HG03025 (cell line): ENCODE data around the gene SLC25A6.
A peak's percentile ranks its signal among the peaks of the same experiment; 100 is the strongest.
"Not testable (repeated sequence)": the region's sequence is repeated elsewhere in the genome, so short reads cannot be mapped to it uniquely, and the experiment has no call there.

Experiments
- ATAC-seq: cut with Tn5 transposase; IDR thresholded peaks from one replicate; pipeline ENCODE4 v1.9.1; 2021; ENCODE audit warnings: mild to moderate bottlenecking, moderate library complexity; ENCODE audit not compliant: unreplicated experiment, low FRiP score

Gene SLC25A6

DNA sequence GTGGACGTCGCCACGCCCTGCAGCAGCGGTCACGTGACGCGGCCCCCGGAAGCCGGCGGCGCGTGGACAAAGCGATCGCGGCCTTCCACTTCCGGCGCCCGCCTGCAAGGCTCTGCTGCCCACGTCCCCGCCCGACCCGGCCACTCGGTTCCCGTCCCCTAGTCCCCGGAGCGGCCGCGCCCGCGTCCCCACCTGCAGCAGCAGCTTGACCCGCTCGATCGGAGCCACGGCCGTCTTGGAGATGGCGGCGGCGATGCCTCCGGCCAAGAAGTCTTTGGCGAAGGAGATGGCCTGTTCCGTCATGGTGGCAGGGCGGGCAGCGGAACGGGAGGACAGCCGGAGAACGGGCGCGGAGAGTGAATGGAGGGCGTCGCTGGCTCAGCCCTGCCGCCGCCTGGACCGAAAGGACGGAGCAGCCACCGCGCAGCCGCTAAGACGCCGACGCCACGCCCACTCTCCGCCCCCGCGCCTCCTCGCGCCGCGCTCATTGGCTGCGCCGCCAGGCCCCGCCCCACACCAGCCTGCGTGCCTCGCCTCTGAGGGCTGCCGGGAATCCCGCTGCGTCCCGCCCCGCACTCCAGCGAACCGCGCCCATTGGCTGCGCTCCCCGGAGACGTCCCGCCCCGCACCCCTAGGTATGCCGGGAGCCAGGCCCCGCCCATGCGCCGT is at the start of gene SLC25A6:
Gene SLC25A6, minus strand, starts transcription at position 407 of the 669 bp plus-strand sequence. Its CDS starts 104 bp downstream, at position 303.
- peak; percentile 86 for ATAC-seq

DNA sequence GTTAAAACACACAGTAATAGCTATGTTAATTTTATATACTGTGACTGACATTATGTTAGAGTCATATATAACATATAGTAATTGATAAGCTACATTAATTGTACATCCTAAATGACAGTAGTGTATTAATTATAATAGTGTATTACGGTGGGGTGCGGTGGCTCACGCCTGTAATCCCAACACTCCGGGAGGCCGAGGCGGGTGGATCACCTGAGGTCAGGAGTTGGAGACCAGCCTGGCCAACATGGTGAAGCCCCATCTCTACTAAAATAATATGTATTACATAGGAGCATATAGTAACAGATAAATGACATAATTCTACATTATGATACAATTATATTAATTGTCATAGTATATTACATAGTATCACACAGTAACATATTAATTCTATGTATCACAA is 48.6 kb upstream of the SLC25A6 start:
- no peak for ATAC-seq

DNA sequence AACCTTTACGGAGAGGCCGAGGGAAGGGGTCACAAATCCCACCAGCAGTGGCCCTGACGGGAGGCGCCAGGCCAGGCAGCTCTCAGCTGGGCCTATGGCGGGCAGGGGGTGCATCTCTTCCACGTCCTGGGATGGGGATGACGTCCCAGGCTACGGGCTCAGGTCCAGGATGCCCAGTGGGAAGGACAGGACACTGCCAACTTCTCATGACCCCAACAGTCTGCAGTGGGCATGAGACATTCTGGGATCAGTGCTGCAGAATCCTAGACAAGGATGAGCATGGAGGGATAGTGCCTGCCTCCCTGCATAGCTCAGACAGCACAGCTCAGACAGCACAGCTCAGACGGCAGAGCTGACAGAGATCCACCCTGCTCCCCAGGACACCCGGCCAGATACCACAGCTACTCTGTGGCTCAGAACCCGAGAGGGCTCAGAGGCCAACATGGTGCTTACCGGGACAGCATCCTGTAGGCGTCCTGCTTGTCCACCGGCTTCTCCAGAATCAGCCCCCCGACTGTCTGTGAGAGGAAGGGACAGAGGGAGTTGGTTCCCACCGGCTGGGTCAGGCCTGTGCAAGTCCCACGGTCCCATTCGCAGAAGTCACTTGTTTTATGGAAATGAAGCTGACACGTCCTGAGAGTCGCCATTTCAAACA is 43.5 kb upstream of the SLC25A6 start:
- no peak for ATAC-seq

DNA sequence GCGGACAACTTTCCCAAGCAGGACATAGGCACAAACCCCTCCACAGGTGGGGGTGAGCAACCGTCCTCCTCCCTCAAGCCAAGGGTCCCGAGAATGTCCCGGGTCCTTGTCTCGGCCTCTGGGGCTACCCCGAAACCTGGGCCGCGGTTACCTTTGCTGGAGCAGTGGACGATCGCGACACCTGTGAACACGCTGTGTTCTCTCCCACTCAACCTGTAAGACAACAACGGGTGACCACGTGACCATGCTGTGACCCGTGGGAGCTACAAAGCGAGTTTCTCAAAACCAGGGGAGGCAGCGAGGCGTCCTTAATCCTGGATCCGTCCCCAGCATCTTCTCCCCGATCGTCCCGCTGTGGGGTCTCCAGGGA is 42.9 kb upstream of the SLC25A6 start:
- ATAC-seq: no peak

DNA sequence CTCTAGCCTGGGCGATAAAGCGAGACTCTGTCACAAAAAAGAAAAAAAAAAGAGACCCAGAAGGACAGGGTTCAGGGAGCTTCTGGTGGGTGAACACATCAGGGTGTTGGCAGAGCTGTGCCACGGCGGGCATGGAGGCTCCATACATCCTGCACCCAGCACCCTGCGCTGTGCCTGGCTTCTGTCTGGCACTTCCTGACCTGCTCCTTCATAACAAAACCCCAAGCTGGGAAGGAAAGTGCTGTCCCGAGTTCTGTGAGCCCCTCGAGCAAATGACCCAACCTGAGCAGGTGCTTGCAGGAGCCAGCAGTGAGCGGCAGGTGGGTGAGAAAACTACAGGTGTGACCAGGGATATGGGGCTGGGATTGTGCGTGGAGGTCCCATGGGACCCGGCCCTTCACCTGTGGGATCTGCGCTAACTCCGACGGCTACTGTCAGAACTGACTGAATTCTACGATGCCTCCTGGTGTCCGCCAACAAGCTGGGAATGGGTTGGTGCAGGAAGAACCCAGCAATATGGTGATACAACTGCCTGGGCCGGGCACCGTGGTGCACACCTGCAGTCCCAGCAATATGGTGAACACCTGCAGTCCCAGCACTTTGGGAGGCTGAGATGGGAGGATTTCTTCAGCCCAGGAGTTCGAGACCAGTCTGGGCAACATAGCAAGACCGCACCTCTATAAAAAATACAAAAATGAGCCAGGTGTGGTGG is 41.9 kb upstream of the SLC25A6 start:
- no peak for ATAC-seq

DNA sequence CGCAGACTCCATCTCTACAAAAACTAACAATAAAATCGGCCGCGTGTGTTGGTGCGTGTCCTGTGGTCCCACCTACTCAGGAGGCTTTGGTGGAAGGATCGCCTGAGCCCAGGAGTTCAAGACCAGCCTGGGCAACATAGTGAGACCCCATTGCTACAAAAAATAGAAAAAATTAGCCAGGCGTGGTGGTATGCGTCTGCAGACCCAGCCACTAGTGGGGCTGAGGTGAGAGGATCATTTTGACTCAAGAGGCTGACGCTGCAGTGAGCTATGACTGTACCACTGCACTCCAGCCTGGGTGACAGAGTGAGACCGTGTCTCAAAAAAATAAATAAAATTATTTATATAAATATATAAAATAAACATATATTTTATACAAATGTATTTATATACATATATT is 38.5 kb upstream of the SLC25A6 start:
- ATAC-seq: no peak

DNA sequence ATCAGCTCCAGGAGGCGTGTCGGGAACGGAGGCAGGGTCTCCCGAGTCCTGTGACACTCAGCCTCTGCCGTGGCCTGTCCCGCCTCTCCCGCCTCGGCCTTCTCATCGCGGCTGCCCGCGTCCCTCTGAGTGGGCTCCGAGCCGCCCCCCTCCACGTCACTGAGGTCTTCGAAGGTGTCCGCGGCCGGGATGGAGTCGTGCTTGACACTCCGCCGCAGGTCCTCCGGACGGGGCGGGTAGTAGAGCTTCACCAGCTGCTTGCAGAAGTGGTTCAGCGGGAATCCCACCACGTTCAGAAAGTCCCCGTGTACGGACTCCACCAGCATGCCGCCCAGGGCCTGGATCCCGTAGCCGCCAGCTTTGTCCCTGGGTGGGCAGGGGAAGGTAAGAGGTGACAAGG is 35.8 kb upstream of the SLC25A6 start:
- no peak for ATAC-seq

DNA sequence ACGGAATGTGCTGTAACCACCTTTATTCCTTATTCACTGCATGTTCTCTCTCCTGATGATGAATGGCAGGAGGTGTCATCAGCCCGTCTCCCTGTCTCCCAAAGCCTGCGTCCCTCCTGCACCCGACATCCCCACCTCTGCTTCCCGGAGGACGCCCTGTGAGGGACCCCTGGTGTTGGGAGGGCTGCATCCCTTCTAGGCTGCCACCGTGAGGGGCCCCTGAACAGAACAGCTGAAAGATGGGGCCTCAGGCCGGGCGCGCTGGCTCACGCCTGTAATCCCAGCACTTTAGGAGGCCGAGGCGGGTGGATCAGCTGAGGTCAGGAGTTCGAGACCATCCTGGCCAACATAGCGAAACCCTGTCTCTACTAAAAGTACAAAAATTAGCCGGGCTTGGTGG is 34.4 kb upstream of the SLC25A6 start:
- not testable (repeated sequence) for ATAC-seq

DNA sequence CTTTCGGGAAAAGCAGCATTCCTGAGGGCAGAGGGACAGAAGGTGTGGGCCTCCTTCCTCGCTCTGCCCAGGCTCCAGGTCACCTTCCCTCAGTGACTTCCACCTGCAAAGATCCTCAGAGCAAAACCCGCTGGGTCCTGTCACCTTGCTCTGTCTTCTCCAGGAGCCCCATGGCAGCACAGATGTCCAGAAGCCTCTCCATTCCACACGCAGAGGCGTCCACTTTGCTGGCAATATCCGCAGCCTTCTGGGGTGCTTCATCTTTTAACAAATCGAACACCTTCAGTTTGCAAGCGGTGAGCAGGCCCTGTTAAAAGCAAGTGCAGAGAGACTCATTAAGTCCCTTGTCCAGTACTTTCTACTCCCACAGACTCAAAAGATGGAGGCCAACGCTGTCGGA is 33.5 kb upstream of the SLC25A6 start:
- no peak for ATAC-seq

DNA sequence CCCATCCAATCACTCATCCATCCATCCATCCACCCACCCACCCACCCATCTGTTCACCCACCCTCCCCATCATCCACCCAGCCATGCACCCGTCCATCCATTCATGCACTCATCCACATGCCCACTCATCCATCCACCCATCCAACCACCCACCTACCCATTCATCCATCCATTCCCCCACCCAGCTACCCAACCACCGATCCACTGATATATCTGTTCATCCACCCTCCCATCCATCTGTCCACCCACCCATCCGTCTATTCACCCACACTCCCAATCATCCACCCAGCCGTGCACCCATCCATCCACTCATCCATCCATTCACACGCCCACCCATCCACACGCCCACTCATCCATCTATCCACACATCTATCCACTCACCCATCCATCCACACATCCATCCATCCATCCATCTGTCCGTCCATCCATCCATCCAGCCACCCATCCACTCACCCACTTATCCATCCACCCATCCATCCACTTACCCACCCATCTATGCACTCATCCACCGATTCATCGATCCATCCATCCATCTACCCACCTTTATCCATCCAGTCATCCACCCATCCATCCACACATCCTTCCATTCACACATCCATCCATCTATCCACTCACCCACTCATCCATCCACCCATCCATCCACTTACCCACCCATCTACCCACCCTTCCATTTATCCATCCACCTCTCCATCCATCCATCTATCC is 32.4 kb upstream of the SLC25A6 start:
- no peak for ATAC-seq

DNA sequence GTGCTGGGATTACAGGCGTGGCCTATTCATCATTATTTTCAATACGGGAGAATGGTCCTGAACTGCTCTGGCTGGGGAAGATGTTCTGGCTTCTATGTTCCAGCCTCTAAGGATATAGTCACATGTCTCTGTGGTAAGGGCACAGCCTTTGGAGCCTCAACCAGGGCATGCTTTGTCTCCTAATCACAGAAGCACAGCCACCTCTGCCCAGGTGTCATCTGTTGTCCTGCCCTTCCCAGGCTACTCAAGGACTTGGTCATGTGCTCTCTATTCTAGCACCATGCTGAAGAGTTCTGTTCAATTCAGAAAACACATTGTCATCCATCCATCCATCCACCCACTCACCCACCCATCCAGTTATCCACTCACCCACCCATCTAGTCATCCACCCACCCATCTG is 31.3 kb upstream of the SLC25A6 start:
- no peak for ATAC-seq

DNA sequence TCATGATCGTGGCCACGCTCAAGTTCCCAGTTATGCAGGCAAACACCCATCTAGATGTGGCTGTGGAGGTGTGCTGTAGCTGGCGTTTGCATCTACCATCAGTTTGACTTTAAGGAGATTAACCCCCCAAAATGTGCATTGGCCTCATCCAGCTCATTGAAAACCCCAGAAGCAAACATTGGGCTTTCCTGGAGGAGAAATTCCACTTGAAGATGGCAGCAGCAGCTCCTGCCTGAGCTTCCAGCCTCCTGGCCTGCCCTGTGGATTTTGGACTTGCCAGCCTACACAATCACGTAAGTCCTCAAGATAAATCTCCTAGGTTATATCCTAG is 30.2 kb upstream of the SLC25A6 start:
- no peak for ATAC-seq

DNA sequence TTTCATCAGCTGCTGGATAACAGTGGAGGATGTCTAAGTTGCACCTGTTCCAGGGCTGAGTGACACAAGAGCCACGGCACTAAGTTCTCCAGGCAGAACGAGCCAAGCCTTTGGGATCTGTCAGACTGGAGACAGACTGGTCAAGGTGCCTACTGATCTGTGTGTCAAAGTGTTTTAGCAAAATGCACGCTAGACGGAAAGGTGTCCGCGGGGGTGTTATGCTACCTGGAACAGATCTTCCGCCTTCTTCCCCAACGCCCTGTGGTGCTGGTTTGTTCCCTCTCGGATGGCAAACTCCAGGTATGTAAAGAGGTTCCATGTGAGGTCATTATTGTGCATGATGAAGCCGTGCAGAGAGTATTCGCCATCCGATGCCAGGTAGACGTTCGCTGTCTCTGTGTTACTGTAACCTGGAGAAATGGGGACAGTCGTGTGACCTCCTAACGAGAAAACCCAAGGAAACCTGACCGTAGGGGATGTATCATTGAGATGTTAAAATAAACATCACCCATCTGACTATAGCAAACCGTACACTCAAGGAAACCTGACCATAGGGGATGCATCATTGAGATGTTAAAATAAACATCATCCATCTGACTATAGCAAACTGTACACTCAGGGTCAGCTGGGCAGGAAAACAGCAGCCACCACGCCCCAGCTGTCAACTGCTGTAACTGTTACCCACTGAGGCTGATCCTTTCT is 29.7 kb upstream of the SLC25A6 start:
- no peak for ATAC-seq

DNA sequence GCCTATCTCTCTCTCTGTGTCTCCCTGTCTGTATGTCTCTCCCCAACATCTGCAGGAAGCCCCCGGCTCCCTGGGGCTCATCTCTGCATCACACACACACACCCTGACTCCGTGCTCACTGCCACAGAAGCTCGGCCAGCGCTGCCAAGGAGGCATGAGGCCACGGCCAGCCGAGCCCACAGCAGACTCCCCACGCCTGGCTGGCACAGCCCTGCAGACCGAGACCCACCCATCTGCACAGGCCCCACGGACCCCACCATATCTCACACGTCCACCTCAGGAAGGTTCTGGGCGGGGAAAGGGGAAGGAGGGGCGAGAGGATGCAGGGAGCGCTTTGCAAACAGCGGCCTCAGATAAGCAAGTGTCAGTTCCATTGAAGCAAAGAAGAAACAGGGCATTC is 28.5 kb upstream of the SLC25A6 start:
- ATAC-seq: no peak

DNA sequence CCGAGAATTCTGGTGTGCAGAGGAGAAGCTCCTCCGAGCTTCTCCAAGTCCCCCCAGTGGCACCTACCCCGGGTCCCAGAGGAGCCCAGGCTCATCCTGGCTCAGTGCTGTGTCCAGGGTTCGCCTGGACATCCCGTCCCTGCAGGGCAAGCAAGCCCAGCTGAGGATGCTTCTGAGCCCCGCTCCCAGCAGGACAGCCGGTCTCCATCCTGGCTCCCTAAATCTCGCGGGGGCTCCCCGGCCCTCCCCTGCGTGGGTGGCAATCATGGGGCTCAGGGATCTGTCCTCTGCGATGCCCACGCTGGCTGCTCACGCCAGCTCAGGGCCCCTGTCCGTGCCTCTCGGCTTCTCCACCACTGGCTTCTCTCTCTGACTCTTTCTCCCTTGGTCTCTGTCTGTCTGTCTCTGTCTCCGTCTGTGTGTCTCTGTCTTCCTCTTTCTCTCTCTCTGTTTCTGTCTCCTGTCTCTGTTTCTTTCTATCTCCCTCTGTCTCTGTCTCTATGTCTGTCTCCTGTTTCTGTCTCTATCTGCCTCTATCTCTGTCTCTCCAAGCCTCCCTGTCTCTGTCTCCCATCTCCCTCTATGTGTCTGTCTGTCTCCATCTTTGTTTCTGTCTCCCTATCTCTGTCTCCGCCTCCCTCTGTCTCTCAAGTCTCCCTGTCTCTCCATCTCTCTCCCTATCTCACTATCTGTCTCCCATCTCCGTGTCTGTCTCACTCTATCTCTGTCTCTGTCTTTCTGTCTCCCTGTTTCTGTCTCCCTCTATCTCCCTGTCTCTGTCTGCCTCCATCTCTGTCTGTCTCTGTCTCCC is 27.8 kb upstream of the SLC25A6 start:
- ATAC-seq: no peak

DNA sequence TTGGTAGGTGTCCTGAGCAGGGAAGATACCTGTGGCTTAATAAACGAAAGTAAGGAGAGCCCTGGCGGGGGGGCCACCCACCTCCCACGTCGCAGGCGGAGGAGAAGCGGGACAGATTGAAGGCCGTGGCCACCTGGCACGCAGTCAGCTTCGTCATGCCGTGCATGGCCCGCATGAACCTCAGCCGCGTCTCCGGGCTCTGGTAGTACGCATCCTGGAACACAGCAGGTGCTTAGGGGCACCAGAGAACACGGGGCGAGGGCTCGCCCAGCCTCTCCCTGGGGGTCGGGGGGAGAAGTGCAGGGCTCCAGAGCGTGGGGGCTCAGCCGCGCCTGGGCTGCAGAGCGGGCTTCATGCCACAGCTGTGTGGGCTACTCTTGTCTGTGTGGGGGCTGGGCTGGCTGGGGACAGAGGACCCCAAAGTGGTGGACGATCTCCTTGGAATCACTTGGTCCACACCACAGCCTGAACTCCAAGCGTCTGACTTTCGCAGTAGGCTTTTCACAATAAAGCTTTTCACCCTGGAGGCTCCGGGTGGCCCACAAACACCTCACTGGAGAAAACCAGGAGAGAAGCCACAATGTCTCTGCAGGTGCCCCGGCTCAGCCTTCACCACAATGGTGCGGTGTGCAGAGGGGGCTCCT is 27.1 kb upstream of the SLC25A6 start:
- ATAC-seq: no peak

DNA sequence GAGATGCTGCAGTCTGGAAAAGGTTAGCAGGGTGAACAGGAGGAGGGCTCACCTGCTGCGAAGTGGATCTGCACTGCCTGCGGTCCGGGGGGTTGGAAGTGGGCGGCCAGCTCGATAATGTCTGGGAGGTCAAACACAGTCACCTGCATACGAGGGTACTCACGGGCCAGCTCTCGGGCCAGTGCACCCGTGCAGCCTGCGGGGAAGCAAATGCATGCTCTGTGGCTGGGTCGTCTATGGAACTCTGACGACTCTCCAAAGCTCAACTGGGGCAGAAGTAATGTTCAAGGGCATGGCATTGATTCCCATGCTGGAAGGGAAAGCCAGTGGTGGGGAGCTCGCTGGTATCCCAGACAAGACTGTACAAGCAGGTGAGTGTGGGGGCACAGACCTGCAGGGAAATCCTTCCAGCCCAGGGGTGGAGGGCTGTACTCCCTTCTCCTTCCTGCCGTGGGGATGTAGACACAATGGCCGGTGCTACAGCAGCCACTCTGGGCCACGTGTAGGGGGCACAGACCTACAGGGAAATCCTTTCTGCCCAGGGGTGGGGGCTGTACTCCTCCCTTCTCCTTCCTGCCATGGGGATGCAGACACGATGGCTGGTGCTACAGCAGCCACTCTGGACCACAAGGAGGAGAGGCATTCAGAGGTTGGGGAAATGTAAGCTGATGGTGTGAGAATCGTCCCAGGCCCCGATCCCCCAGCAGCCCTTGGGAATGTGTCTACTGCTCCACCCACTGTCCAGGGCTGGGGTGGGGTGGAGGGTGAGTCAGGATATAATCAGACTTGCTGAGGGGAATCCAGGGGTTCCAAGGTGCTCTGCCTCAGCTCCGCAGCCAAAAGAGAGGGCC is 26.2 kb upstream of the SLC25A6 start:
- ATAC-seq: no peak

DNA sequence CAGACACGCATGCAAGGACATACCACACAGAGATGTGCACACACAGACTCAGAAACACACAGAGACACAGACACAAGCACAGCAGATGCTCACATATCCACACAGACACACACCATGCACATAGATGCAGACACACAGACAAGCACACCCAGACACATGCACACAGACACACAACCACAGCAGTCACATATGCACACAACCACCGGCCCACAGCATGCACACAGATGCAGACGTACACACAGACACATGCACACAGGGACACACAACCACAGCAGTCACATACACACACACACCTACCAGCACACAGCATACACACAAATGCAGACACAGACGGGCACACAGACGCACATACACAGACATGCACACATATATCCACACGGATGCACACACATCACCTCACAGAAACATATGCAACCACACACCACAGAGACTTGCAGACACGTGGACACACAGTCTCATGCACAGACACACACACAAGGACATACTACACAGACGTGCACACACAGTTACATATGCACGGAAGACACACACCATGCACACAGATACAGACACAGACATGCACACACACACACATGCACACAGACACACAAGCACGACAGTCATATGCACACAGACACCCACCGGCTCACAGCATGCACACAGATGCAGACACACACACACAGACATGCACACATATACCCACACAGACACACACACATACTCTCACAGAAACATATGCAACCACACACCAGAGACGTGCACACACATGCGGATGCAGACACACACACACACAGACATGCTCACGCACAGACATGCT is 25.2 kb upstream of the SLC25A6 start:
- no peak for ATAC-seq
